Forelimb muscle (tissue), 1 donor: Measurements from ENCODE around the gene TBL1XR1. TPM values are rescaled to one million over a fixed set of nuclear protein-coding genes. Genes with fewer than 3 reads are reported as not detected.
"Not testable (repeated sequence)": the region's sequence is repeated elsewhere in the genome, so short reads cannot be mapped to it uniquely, and the experiment has no call there.

Source experiments
- DNase-seq: peaks from one replicate; pipeline ENCODE4 v3.0.0-alpha.2; 2013; ENCODE audit warnings: low read depth
- polyA plus RNA-seq: library from polyadenylated mRNA; unstranded; fragments of 120-200 nt; gene quantifications from one replicate; pipeline ENCODE4 v1.2.1, GENCODE V29; 2013; ENCODE audit not compliant: insufficient read length

TBL1XR1 gene
- polyA plus RNA-seq, 1 donor = 72.0 TPM

GRCh38 chr3:177141899-177142646 lies 55.2 kb downstream of the TBL1XR1 start:
- no peak for DNase-seq

GRCh38 chr3:177141471-177141870 lies 55.8 kb downstream of the TBL1XR1 start:
- DNase-seq = no peak

GRCh38 chr3:177139220-177139619 lies 58.1 kb downstream of the TBL1XR1 start:
- not testable (repeated sequence) for DNase-seq

- DNase-seq = no peak
Measured at GRCh38 chr3:177137774-177138705, 59.2 kb downstream of the TBL1XR1 start.

GRCh38 chr3:177136741-177137140 lies 60.5 kb downstream of the TBL1XR1 start:
- DNase-seq = no peak

- DNase-seq = no peak
Measured at GRCh38 chr3:177135841-177136492, 61.3 kb downstream of the TBL1XR1 start.

- DNase-seq = no peak
Measured at GRCh38 chr3:177134816-177135210, 62.5 kb downstream of the TBL1XR1 start.

- DNase-seq = peak; percentile 77
Measured at GRCh38 chr3:177133860-177134815, 63.1 kb downstream of the TBL1XR1 start.

GRCh38 chr3:177131927-177132636 lies 65.2 kb downstream of the TBL1XR1 start:
- no peak for DNase-seq

GRCh38 chr3:177127008-177127407 lies 70.3 kb downstream of the TBL1XR1 start:
- no peak for DNase-seq

- DNase-seq = no peak
Measured at GRCh38 chr3:177126015-177126773, 71.1 kb downstream of the TBL1XR1 start.

- no peak for DNase-seq
Measured at GRCh38 chr3:177124882-177125281, 72.4 kb downstream of the TBL1XR1 start.

- DNase-seq = no peak
Measured at GRCh38 chr3:177123822-177124221, 73.5 kb downstream of the TBL1XR1 start.

- DNase-seq = no peak
Measured at GRCh38 chr3:177122183-177122856, 75.0 kb downstream of the TBL1XR1 start.

GRCh38 chr3:177119829-177120228 lies 77.5 kb downstream of the TBL1XR1 start:
- no peak for DNase-seq

- no peak for DNase-seq
Measured at GRCh38 chr3:177114253-177114652, 83.0 kb downstream of the TBL1XR1 start.

GRCh38 chr3:177111541-177111949 lies 85.7 kb downstream of the TBL1XR1 start:
- DNase-seq = no peak

GRCh38 chr3:177110895-177111294 lies 86.4 kb downstream of the TBL1XR1 start:
- DNase-seq = no peak

GRCh38 chr3:177110386-177110785 lies 86.9 kb downstream of the TBL1XR1 start:
- no peak for DNase-seq
